IMR-90 (cell line): ENCODE measurements around the gene AICDA. TPM values are rescaled to one million over a fixed set of nuclear protein-coding genes. Genes with fewer than 3 reads are reported as not detected.

Experiments used
- ATAC-seq: fragments of 200-7000 bp; cut with Tn5 transposase; 2 replicates; pipeline ENCODE4 v1.9.1; 2020; ENCODE audit warnings: low read depth, mild to moderate bottlenecking, moderate library complexity
- BruUV-seq: library from RNA; stranded (reverse); fragments of 400-500 nt; replicated peaks from 2 replicates; lab custom pipeline; 2021; lab: Mats Ljungman, UMichigan
- CTCF ChIA-PET: fragments of 300-600 bp; formaldehyde crosslinking; extraction: SDS; loops from one replicate; lab custom pipeline; 2021; ENCODE audit warnings: antibody characterized with exemption; lab: Yijun Ruan, JAX
- POLR2A ChIA-PET: fragments of 300-600 bp; sonication (Branson Sonifier 250); formaldehyde crosslinking; loops from one replicate; lab custom pipeline; 2022; ENCODE audit warnings: antibody characterized with exemption; ENCODE audit not compliant: unreplicated experiment; lab: Charles Lee
- DNase-seq: peaks from one replicate; pipeline ENCODE4 v3.0.0; 2013
- H2AFZ ChIP-seq: replicated peaks from 2 replicates; pipeline ENCODE3; 2013; ENCODE audit warnings: low read length, mild to moderate bottlenecking; ENCODE audit not compliant: poor library complexity
- H2AK5ac ChIP-seq: 2 replicates; pipeline ENCODE4 v1.6.1; 2013; ENCODE audit warnings: low read depth, low read length, inconsistent platforms
- H2AK9ac ChIP-seq: replicated peaks from 2 replicates; pipeline ENCODE3; 2013; ENCODE audit warnings: mild to moderate bottlenecking, low read depth, low read length, moderate library complexity; ENCODE audit not compliant: poor library complexity
- H2BK120ac ChIP-seq: 2 replicates; pipeline ENCODE4 v1.6.1; 2013; ENCODE audit warnings: low read depth, low read length, inconsistent platforms
- H2BK15ac ChIP-seq: 3 replicates; pipeline ENCODE4 v1.6.1; 2013; ENCODE audit warnings: low read depth, low read length, inconsistent platforms
- H2BK20ac ChIP-seq: 2 replicates; pipeline ENCODE4 v1.6.1; 2013; ENCODE audit warnings: low read depth, mild to moderate bottlenecking, inconsistent platforms, low read length, moderate library complexity
- H2BK5ac ChIP-seq: 2 replicates; pipeline ENCODE4 v1.6.1; 2013; ENCODE audit warnings: mild to moderate bottlenecking, low read depth, low read length, inconsistent platforms; ENCODE audit not compliant: poor library complexity, severe bottlenecking
- H3K14ac ChIP-seq: replicated peaks from 2 replicates; pipeline ENCODE4 v1.6.1; 2013; ENCODE audit warnings: low read depth, low read length, inconsistent platforms
- H3K18ac ChIP-seq: 2 replicates; pipeline ENCODE4 v1.6.1; 2013; ENCODE audit warnings: low read depth, low read length, control low read depth
- H3K23ac ChIP-seq: 2 replicates; pipeline ENCODE4 v1.6.1; 2013; ENCODE audit warnings: low read depth, low read length, inconsistent platforms
- H3K27ac ChIP-seq: 2 replicates; pipeline ENCODE4 v1.5.1; 2013; ENCODE audit warnings: mild to moderate bottlenecking, control low read depth, low read length; ENCODE audit not compliant: insufficient read depth
- H3K27me3 ChIP-seq: 2 replicates; pipeline ENCODE4 v1.6.1; 2013; ENCODE audit warnings: low read length; ENCODE audit not compliant: control insufficient read depth, insufficient read depth
- H3K36me3 ChIP-seq: 2 replicates; pipeline ENCODE4 v1.6.1; 2013; ENCODE audit warnings: low read length, mixed read lengths; ENCODE audit not compliant: control insufficient read depth, insufficient read depth
- H3K4ac ChIP-seq: 2 replicates; pipeline ENCODE4 v1.6.1; 2013; ENCODE audit warnings: low read depth, low read length, inconsistent platforms
- H3K4me1 ChIP-seq: 2 replicates; pipeline ENCODE4 v1.6.1; 2013; ENCODE audit warnings: low read length, mixed read lengths; ENCODE audit not compliant: control insufficient read depth, insufficient read depth
- H3K4me2 ChIP-seq: 2 replicates; pipeline ENCODE4 v1.6.1; 2013; ENCODE audit warnings: low read depth, mild to moderate bottlenecking, control low read depth, low read length, moderate library complexity
- H3K4me3 ChIP-seq: 2 replicates; pipeline ENCODE4 v1.5.1; 2013; ENCODE audit warnings: low read depth, mild to moderate bottlenecking, control low read depth, low read length, moderate library complexity; ENCODE audit not compliant: insufficient read depth
- H3K56ac ChIP-seq: 2 replicates; pipeline ENCODE4 v1.6.1; 2013; ENCODE audit warnings: low read length, inconsistent platforms; ENCODE audit not compliant: insufficient read depth; ENCODE audit errors: extremely low read depth
- H3K79me1 ChIP-seq, 2 experiments: 2 replicates each; pipeline ENCODE4 v1.6.1; 2013; ENCODE audit warnings: low read length in 2 of 2, inconsistent platforms in 1 of 2, low read depth in 1 of 2
- H3K9ac ChIP-seq: 2 replicates; pipeline ENCODE4 v1.6.1; 2013; ENCODE audit warnings: low read depth, low read length, control low read depth
- H3K9me1 ChIP-seq: 2 replicates; pipeline ENCODE4 v1.6.1; 2013; ENCODE audit warnings: low read length, inconsistent platforms; ENCODE audit not compliant: insufficient read depth
- H3K9me3 ChIP-seq: 2 replicates; pipeline ENCODE4 v1.6.1; 2013; ENCODE audit warnings: low read length; ENCODE audit not compliant: control insufficient read depth, insufficient read depth
- H4K20me1 ChIP-seq: 2 replicates; pipeline ENCODE4 v1.6.1; 2013; ENCODE audit warnings: low read length, inconsistent platforms; ENCODE audit not compliant: insufficient read depth
- H4K5ac ChIP-seq: 2 replicates; pipeline ENCODE4 v1.6.1; 2013; ENCODE audit warnings: mild to moderate bottlenecking, low read depth, low read length, control low read depth
- H4K8ac ChIP-seq, 2 experiments: 2 replicates each; pipeline ENCODE4 v1.6.1; 2013; ENCODE audit warnings: low read depth in 2 of 2, low read length in 2 of 2, control low read depth in 1 of 2, inconsistent platforms in 1 of 2
- H4K91ac ChIP-seq: 2 replicates; pipeline ENCODE4 v1.6.1; 2013; ENCODE audit warnings: low read depth, low read length, inconsistent platforms; ENCODE audit not compliant: insufficient read depth
- CEBPB ChIP-seq: IDR thresholded peaks from 2 replicates; pipeline ENCODE4 v1.6.1; 2012; ENCODE audit warnings: low read depth, low read length, improper control_type of control experiment
- CHD1 ChIP-seq: IDR thresholded peaks from 2 replicates; pipeline ENCODE4 v1.6.1; 2012; ENCODE audit warnings: low read depth, low read length, improper control_type of control experiment
- ELK1 ChIP-seq: fragments of 150-350 bp; IDR thresholded peaks from 2 replicates; pipeline ENCODE4 v1.6.1; 2016; ENCODE audit warnings: low read depth, mild to moderate bottlenecking, low read length, moderate library complexity, borderline replicate concordance
- FOS ChIP-seq: fragments of 150-350 bp; IDR thresholded peaks from 2 replicates; pipeline ENCODE4 v1.6.1; 2016; ENCODE audit warnings: low read depth, low read length
- MAFK ChIP-seq: IDR thresholded peaks from 2 replicates; pipeline ENCODE4 v1.6.1; 2012; ENCODE audit warnings: low read depth, low read length, improper control_type of control experiment
- MAZ ChIP-seq: IDR thresholded peaks from 2 replicates; pipeline ENCODE4 v1.6.1; 2012; ENCODE audit warnings: low read depth, mild to moderate bottlenecking, low read length, improper control_type of control experiment, moderate library complexity, borderline replicate concordance
- MXI1 ChIP-seq: IDR thresholded peaks from 2 replicates; pipeline ENCODE4 v1.6.1; 2012; ENCODE audit warnings: low read depth, mild to moderate bottlenecking, low read length, moderate library complexity, borderline replicate concordance
- NFE2L2 ChIP-seq: fragments of 150-350 bp; IDR thresholded peaks from 2 replicates; pipeline ENCODE4 v1.6.1; 2016; ENCODE audit warnings: low read depth, mild to moderate bottlenecking, low read length
- RAD21 ChIP-seq: IDR thresholded peaks from 2 replicates; pipeline ENCODE4 v1.6.1; 2012; ENCODE audit warnings: low read length, improper control_type of control experiment
- RFX5 ChIP-seq: IDR thresholded peaks from 2 replicates; pipeline ENCODE4 v1.8.0; 2012; ENCODE audit warnings: low read depth, mild to moderate bottlenecking, low read length, moderate library complexity
- SMC3 ChIP-seq: fragments of 150-350 bp; IDR thresholded peaks from 2 replicates; pipeline ENCODE4 v1.6.1; 2016; ENCODE audit warnings: low read depth, mild to moderate bottlenecking, antibody characterized with exemption, low read length, moderate library complexity
- WGBS, 2 experiments: methylation state at CpG; one replicate each; pipeline versions ENCODE4 v1.1.5 to v1.1.7; 2013; ENCODE audit warnings: missing lambda C conversion rate in 2 of 2; ENCODE audit not compliant: insufficient read length in 1 of 2; ENCODE audit errors: extremely low coverage in 2 of 2; 5-methylcytosine and 5-hydroxymethylcytosine counted together
- dilution Hi-C: fragments of 300-500 bp; cut with HindIII; formaldehyde crosslinking; loops from one replicate; pipeline ENCODE4 v1.14.3; 2018; ENCODE audit warnings: low sequenced_read_pairs; ENCODE audit not compliant: unreplicated experiment
- in situ Hi-C: fragments of 300-500 bp; cut with MboI; formaldehyde crosslinking; loops from 3 replicates; pipeline ENCODE4 v1.14.3; 2019; ENCODE audit warnings: low sequenced_read_pairs, inconsistent platforms, mixed read lengths
- intact Hi-C: fragments of 100-400 bp; cut with micrococcal nuclease; formaldehyde crosslinking; loops from 2 replicates; pipeline ENCODE4 v1.10.0; 2022
- polyA plus RNA-seq, 3 experiments: library from polyadenylated mRNA; depleted of rRNA; stranded (reverse); fragments of >200 nt; gene quantifications; 2 replicates each; pipeline ENCODE4 v1.2.3, GENCODE V29; 2012; ENCODE audit warnings: low replicate concordance in 1 of 3
- total RNA-seq: library from RNA; depleted of rRNA; stranded (reverse); fragments of >200 nt; gene quantifications from 2 replicates; pipeline ENCODE4 v1.2.3, GENCODE V29; 2012

AICDA gene
- total and polyA plus RNA-seq, 2 of the 4 experiments (the other 2 are of a cell fraction) = not detected

GRCh38 chr12:8562310-8562709 is 50.3 kb downstream of the AICDA start:
- no peak overlapping the region for H2BK20ac ChIP-seq
- no peak overlapping the region for H2AFZ ChIP-seq
- no peak overlapping the region for H3K9ac ChIP-seq
- H3K56ac ChIP-seq = no peak overlapping the region
- H3K14ac ChIP-seq = no peak overlapping the region
- no peaks in the 10 kb centered on the region for H3K79me1 ChIP-seq
- no peak overlapping the region for H2BK120ac ChIP-seq
- H3K4ac ChIP-seq = no peak overlapping the region
- no peak for TF ChIP-seq CEBPB
- TF ChIP-seq NFE2L2 = no peak
- no peak for TF ChIP-seq RFX5
- no peak for TF ChIP-seq FOS
- no peak for TF ChIP-seq CHD1
- TF ChIP-seq MAZ = no peak
- TF ChIP-seq ELK1 = no peak
- no peak for TF ChIP-seq RAD21
- TF ChIP-seq MXI1 = no peak
- TF ChIP-seq MAFK = no peak
- no peak for TF ChIP-seq SMC3
- ChIA-PET POLR2A (no interaction called here), CTCF (interaction anchor here (1.3 kb wide), 1 partner anchor 47 kb away, joined by 4 read pairs; no protein-coding TSS in a partner anchor)
- no peak overlapping the region for H4K5ac ChIP-seq
- no peak overlapping the region for H3K23ac ChIP-seq
- H3K9me3 ChIP-seq = peaks cover 1% of the 10 kb centered on the region; the same call in 1 of the 2 replicates
- H3K4me3 ChIP-seq = no peak overlapping the region
- H4K8ac ChIP-seq = no peak overlapping the region
- no peaks in the 10 kb centered on the region for H3K27me3 ChIP-seq
- no peaks in the 10 kb centered on the region for H3K36me3 ChIP-seq
- H3K4me2 ChIP-seq = no peak overlapping the region
- H4K91ac ChIP-seq = no peak overlapping the region
- no peak overlapping the region for H2AK5ac ChIP-seq
- H3K18ac ChIP-seq = no peak overlapping the region
- no peak for ATAC-seq
- in situ Hi-C loops (no loop called here), intact Hi-C loops (no loop called here), dilution Hi-C loops (no loop called here)
- no TSS peak for BruUV-seq
- H2BK5ac ChIP-seq = no peak overlapping the region
- H2AK9ac ChIP-seq = no peak overlapping the region
- no CpG with 5 or more reads among the region's 6 CpGs for WGBS, 2 experiments
- no peak overlapping the region for H3K27ac ChIP-seq
- no peaks in the 10 kb centered on the region for H4K20me1 ChIP-seq
- no peak for DNase-seq
- no peaks in the 10 kb centered on the region for H3K9me1 ChIP-seq
- no peak overlapping the region for H2BK15ac ChIP-seq
- H3K4me1 ChIP-seq = no peaks in the 10 kb centered on the region
